Keratinocyte (primary cell): ENCODE results near the gene RGL4. TPM values are rescaled to one million over a fixed set of nuclear protein-coding genes. Genes with fewer than 3 reads are reported as not detected.

ENCODE experiments used
- DNase-seq: peaks from one replicate; pipeline ENCODE4 v3.0.0-alpha.2; 2011; ENCODE audit warnings: low read depth, missing footprints, low spot score
- FAIRE-seq: peaks from 2 replicates; lab custom pipeline; 2011; peaks lifted over from hg19 to GRCh38; lab: Jason Lieb, UNC
- H2AFZ ChIP-seq: 2 replicates; pipeline ENCODE4 v1.6.0; 2012; ENCODE audit warnings: low read length, control low read depth, inconsistent platforms; ENCODE audit not compliant: control insufficient read depth
- H3K27ac ChIP-seq: 2 replicates; pipeline ENCODE4 v1.5.1; 2011; ENCODE audit warnings: low read length; ENCODE audit not compliant: control insufficient read depth, insufficient read depth
- H3K27me3 ChIP-seq: 3 replicates; pipeline ENCODE4 v1.6.0; 2011; ENCODE audit warnings: low read length; ENCODE audit not compliant: control insufficient read depth, insufficient read depth; ENCODE audit errors: extremely low read depth
- H3K36me3 ChIP-seq, 2 experiments: 2 replicates in 1 of 2; 3 replicates in 1 of 2; pipeline ENCODE4 v1.5.1; 2011; ENCODE audit warnings: low read length in 2 of 2, mild to moderate bottlenecking in 1 of 2; ENCODE audit not compliant: control insufficient read depth in 2 of 2, insufficient read depth in 2 of 2; ENCODE audit errors: extremely low read depth in 1 of 2
- H3K4me1 ChIP-seq: 3 replicates; pipeline ENCODE4 v1.5.1; 2011; ENCODE audit warnings: low read length; ENCODE audit not compliant: control insufficient read depth, insufficient read depth; ENCODE audit errors: extremely low read depth
- H3K4me2 ChIP-seq: 3 replicates; pipeline ENCODE4 v1.6.0; 2011; ENCODE audit warnings: low read depth, low read length; ENCODE audit not compliant: control insufficient read depth, insufficient read depth; ENCODE audit errors: extremely low read depth
- H3K4me3 ChIP-seq, 3 experiments: fragments of 200-600 bp in 1 of 3; sonication (generic) in 1 of 3; 2 replicates in 2 of 3; 3 replicates in 1 of 3; pipeline ENCODE4 v1.5.1; 2011 to 2016; ENCODE audit warnings: low read length in 3 of 3, mild to moderate bottlenecking in 3 of 3, control low read depth in 2 of 3, inconsistent platforms in 1 of 3, low read depth in 1 of 3, mixed read lengths in 1 of 3, mixed run types in 1 of 3, moderate library complexity in 1 of 3; ENCODE audit not compliant: control insufficient read depth in 2 of 3, insufficient read depth in 2 of 3; ENCODE audit errors: extremely low read depth in 1 of 3
- H3K79me2 ChIP-seq: 2 replicates; pipeline ENCODE4 v1.6.0; 2012; ENCODE audit warnings: low read length; ENCODE audit not compliant: control insufficient read depth, insufficient read depth
- H3K9ac ChIP-seq: 3 replicates; pipeline ENCODE4 v1.6.0; 2011; ENCODE audit warnings: low read length; ENCODE audit not compliant: control insufficient read depth, insufficient read depth; ENCODE audit errors: extremely low read depth
- H3K9me1 ChIP-seq: 3 replicates; pipeline ENCODE4 v1.6.0; 2011; ENCODE audit warnings: low read length; ENCODE audit not compliant: control insufficient read depth, insufficient read depth; ENCODE audit errors: extremely low read depth
- H3K9me3 ChIP-seq: 2 replicates; pipeline ENCODE4 v1.5.1; 2012; ENCODE audit warnings: low read depth, low read length; ENCODE audit not compliant: control insufficient read depth
- H4K20me1 ChIP-seq: 3 replicates; pipeline ENCODE4 v1.6.0; 2011; ENCODE audit warnings: low read length; ENCODE audit not compliant: control insufficient read depth, insufficient read depth; ENCODE audit errors: extremely low read depth
- EZH2 ChIP-seq: IDR thresholded peaks from one replicate; pipeline ENCODE4 v1.6.1; 2012; ENCODE audit warnings: inconsistent platforms, mild to moderate bottlenecking, low read length, moderate library complexity
- dilution Hi-C: fragments of 300-500 bp; cut with MboI; formaldehyde crosslinking; loops from one replicate; pipeline ENCODE4 v1.7.0; 2020; ENCODE audit warnings: low sequenced_read_pairs; ENCODE audit not compliant: extremely low pct_ligation_motif_present
- polyA plus RNA-seq, 5 experiments: library from polyadenylated mRNA; depleted of rRNA in 3 of 5; stranded (reverse) in 3 of 5; stranded (forward) in 1 of 5; unstranded in 1 of 5; fragments of >200 nt; gene quantifications; 1 replicate in 1 of 5; 2 replicates in 3 of 5; 3 replicates in 1 of 5; pipeline versions ENCODE4 v1.2.1 to v1.2.3, GENCODE V29; 2011 to 2012; ENCODE audit warnings: missing spikeins in 2 of 5, low read depth in 1 of 5, low replicate concordance in 1 of 5
- TF ChIP-seq, protein P1 (sequence below), 3 experiments: IDR thresholded peaks in 1 of 3; conservative IDR thresholded peaks in 1 of 3; optimal IDR thresholded peaks in 1 of 3; 2 replicates in 2 of 3; 3 replicates in 1 of 3; pipeline versions ENCODE3 to v1.5.1; 2011; ENCODE audit warnings: low read length in 3 of 3, mild to moderate bottlenecking in 3 of 3, moderate library complexity in 2 of 3, control low read depth in 1 of 3, inconsistent platforms in 1 of 3; ENCODE audit not compliant: insufficient read depth in 2 of 3; ENCODE audit errors: extremely low read depth in 1 of 3

The RGL4 gene
- polyA plus RNA-seq, 1 donor (not counting 4 experiments of a cell fraction or from before 2014, with no cell fraction given): not detected

DNA sequence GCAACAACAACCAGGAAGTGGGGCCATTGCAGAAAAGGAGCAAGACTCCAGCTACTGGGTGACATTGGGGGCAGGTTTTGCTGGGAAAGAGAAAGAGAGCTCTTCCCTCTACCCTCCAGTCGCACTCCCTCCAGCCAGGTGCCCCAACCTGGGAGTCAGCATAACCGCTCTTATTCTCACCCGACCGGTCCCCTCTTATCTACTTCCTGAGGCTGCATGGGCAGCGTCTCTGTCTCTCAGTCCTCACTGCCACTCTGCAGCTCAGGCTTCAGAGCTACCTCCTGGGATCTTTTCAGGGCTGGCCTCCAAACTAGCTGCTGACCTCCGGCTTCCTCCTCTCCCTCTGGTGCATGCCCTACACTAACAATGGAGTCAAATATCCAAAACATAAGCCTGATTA, 55.0 kb downstream of the RGL4 start:
- no peaks in the 10 kb centered on the region for H3K9me1 ChIP-seq
- H3K79me2 ChIP-seq: peaks cover 3% of the 10 kb centered on the region
- FAIRE-seq (no peak), DNase-seq (no peak)
- no peaks in the 10 kb centered on the region for H3K27me3 ChIP-seq
- dilution Hi-C loops: no loop called here
- peaks cover 9% of the 10 kb centered on the region for H3K4me1 ChIP-seq
- H3K4me2 ChIP-seq: no peak overlapping the region
- peaks cover 11 to 17% of the 10 kb centered on the region in 2 experiments for H3K36me3 ChIP-seq
- no peaks in the 10 kb centered on the region for H3K9me3 ChIP-seq
- H2AFZ ChIP-seq: no peak overlapping the region
- no peak overlapping the region for H3K27ac ChIP-seq
- no peaks in the 10 kb centered on the region for H4K20me1 ChIP-seq
- H3K9ac ChIP-seq: no peak overlapping the region
- no peak for TF ChIP-seq EZH2
- TF ChIP-seq, protein P1, sequence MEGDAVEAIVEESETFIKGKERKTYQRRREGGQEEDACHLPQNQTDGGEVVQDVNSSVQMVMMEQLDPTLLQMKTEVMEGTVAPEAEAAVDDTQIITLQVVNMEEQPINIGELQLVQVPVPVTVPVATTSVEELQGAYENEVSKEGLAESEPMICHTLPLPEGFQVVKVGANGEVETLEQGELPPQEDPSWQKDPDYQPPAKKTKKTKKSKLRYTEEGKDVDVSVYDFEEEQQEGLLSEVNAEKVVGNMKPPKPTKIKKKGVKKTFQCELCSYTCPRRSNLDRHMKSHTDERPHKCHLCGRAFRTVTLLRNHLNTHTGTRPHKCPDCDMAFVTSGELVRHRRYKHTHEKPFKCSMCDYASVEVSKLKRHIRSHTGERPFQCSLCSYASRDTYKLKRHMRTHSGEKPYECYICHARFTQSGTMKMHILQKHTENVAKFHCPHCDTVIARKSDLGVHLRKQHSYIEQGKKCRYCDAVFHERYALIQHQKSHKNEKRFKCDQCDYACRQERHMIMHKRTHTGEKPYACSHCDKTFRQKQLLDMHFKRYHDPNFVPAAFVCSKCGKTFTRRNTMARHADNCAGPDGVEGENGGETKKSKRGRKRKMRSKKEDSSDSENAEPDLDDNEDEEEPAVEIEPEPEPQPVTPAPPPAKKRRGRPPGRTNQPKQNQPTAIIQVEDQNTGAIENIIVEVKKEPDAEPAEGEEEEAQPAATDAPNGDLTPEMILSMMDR (optimal IDR thresholded peaks at IDR 0.05 in 1 of 3, IDR thresholded peaks at IDR 0.05 in 1 of 3, conservative IDR thresholded peaks at IDR 0.05 in 1 of 3; ENCODE audit: extremely low read depth in 1 of 3, insufficient read depth in 2 of 3, low read length in 3 of 3): no peak
- no peak overlapping the region for H3K4me3 ChIP-seq

Other genes with a start within 250 kb of the RGL4 start
- gene IGLL1, start 110.7 kb upstream of the RGL4 start, polyA plus RNA-seq: not detected in 3 replicates
- 0.09 to 0.12 TPM in 2 of 3 replicates, not detected in the other for gene DRICH1, start 58.7 kb upstream of the RGL4 start, polyA plus RNA-seq
- gene ZNF70, start 60.1 kb downstream of the RGL4 start, polyA plus RNA-seq: 0.46 to 0.82 TPM (median 0.55 TPM) in 3 replicates
- 0.19 TPM in 1 of 3 replicates, not detected in the others for gene VPREB3, start 63.4 kb downstream of the RGL4 start, polyA plus RNA-seq
- gene C22orf15, start 72.0 kb downstream of the RGL4 start, polyA plus RNA-seq: 0.06 TPM in 1 of 3 replicates, not detected in the others
- gene CHCHD10, start 77.0 kb downstream of the RGL4 start, polyA plus RNA-seq: 10.4 to 14.8 TPM (median 10.6 TPM) in 3 replicates
- 0.06 to 0.20 TPM (median 0.13 TPM) in 3 replicates for gene MMP11, start 81.8 kb downstream of the RGL4 start, polyA plus RNA-seq
- 70.0 to 108 TPM (median 95.2 TPM) in 3 replicates for gene SMARCB1, start 96.0 kb downstream of the RGL4 start, polyA plus RNA-seq
- gene DERL3, start 148.0 kb downstream of the RGL4 start, polyA plus RNA-seq: 0.01 to 0.42 TPM (median 0.05 TPM) in 3 replicates
- gene SLC2A11, start 166.9 kb downstream of the RGL4 start, polyA plus RNA-seq: 5.3 to 9.4 TPM (median 6.0 TPM) in 3 replicates
- gene MIF, start 203.4 kb downstream of the RGL4 start, polyA plus RNA-seq: 162 to 812 TPM (median 340 TPM) in 3 replicates